GM19328 (cell line): Measurements from ENCODE around the gene DGKD.

ENCODE experiments used
- ATAC-seq: cut with Tn5 transposase; IDR thresholded peaks from one replicate; pipeline ENCODE4 v1.9.1; 2021; ENCODE audit warnings: mild to moderate bottlenecking, moderate library complexity; ENCODE audit not compliant: unreplicated experiment

The DGKD gene

GRCh38 chr2:233473878-233474277, 119.6 kb downstream of the DGKD start:
- no peak for ATAC-seq

GRCh38 chr2:233474308-233475160, 120.2 kb downstream of the DGKD start:
- ATAC-seq: no peak

GRCh38 chr2:233476063-233476410, 121.7 kb downstream of the DGKD start:
- ATAC-seq: no peak

- no peak for ATAC-seq
Observed at GRCh38 chr2:233476651-233477547, 122.6 kb downstream of the DGKD start.

- ATAC-seq: no peak
Observed at GRCh38 chr2:233477548-233478433, 123.5 kb downstream of the DGKD start.

- no peak for ATAC-seq
Observed at GRCh38 chr2:233479616-233480489, 125.6 kb downstream of the DGKD start.

- ATAC-seq: no peak
Observed at GRCh38 chr2:233480490-233481202, 126.4 kb downstream of the DGKD start.

GRCh38 chr2:233481368-233482142, 127.3 kb downstream of the DGKD start:
- no peak for ATAC-seq

- no peak for ATAC-seq
Observed at GRCh38 chr2:233482616-233483015, 128.3 kb downstream of the DGKD start.

GRCh38 chr2:233485726-233486125, 131.4 kb downstream of the DGKD start:
- no peak for ATAC-seq

- no peak for ATAC-seq
Observed at GRCh38 chr2:233486357-233486756, 132.1 kb downstream of the DGKD start.

- ATAC-seq: no peak
Observed at GRCh38 chr2:233486778-233487552, 132.7 kb downstream of the DGKD start.

GRCh38 chr2:233487748-233488345, 133.6 kb downstream of the DGKD start:
- ATAC-seq: no peak

- no peak for ATAC-seq
Observed at GRCh38 chr2:233489143-233489542, 134.8 kb downstream of the DGKD start.

GRCh38 chr2:233489666-233490065, 135.4 kb downstream of the DGKD start:
- ATAC-seq: no peak

GRCh38 chr2:233490831-233491230, 136.5 kb downstream of the DGKD start:
- no peak for ATAC-seq

- no peak for ATAC-seq
Observed at GRCh38 chr2:233491326-233491725, 137.0 kb downstream of the DGKD start.
